HL-60 (cell line): ENCODE measurements around the gene POLN.

Experiments
- DNase-seq, 2 experiments: peaks; one replicate each; pipeline ENCODE4 v3.0.0-alpha.2; 2010 to 2020; ENCODE audit warnings: low read depth in 1 of 2, low spot score in 1 of 2
- H3K27ac ChIP-seq: fragments of 250-450 bp; sonication (Bioruptor Pico); replicated peaks from 2 replicates; pipeline ENCODE4 v1.5.1; 2020; ENCODE audit warnings: mild to moderate bottlenecking, moderate library complexity
- H3K27me3 ChIP-seq: fragments of 250-450 bp; sonication (Bioruptor Pico); 2 replicates; pipeline ENCODE4 v1.5.1; 2021; ENCODE audit warnings: mild to moderate bottlenecking, moderate library complexity; ENCODE audit not compliant: insufficient read depth, poor library complexity, severe bottlenecking
- H3K4me3 ChIP-seq: replicated peaks from 2 replicates; pipeline ENCODE4 v1.5.1; 2011; ENCODE audit warnings: mild to moderate bottlenecking, control low read depth, low read length; ENCODE audit not compliant: insufficient read depth
- CTCF ChIP-seq: IDR thresholded peaks from one replicate; pipeline ENCODE4 v1.5.1; 2011; ENCODE audit warnings: low read length, control low read depth, inconsistent platforms; ENCODE audit not compliant: insufficient read depth
- GABPA ChIP-seq: IDR thresholded peaks from 2 replicates; pipeline ENCODE4 v1.6.1; 2012; ENCODE audit warnings: low read depth
- POLR2AphosphoS5 ChIP-seq: IDR thresholded peaks from 2 replicates; pipeline ENCODE4 v1.6.1; 2012; ENCODE audit warnings: low read depth
- REST ChIP-seq: IDR thresholded peaks from 2 replicates; pipeline ENCODE4 v1.6.1; 2012; ENCODE audit warnings: low read depth; ENCODE audit not compliant: insufficient replicate concordance
- SPI1 ChIP-seq: IDR thresholded peaks from 2 replicates; pipeline ENCODE4 v1.6.1; 2012; ENCODE audit warnings: low read depth, mild to moderate bottlenecking, borderline replicate concordance

The POLN gene

GRCh38 chr4:2089222-2089621 lies 152.7 kb downstream of the POLN start:
- no peak for DNase-seq
- Histone ChIP-seq H3K4me3 (no peak overlapping the region), H3K27me3 (no peaks in the 10 kb centered on the region), H3K27ac (no peak overlapping the region)
- no peak for TF ChIP-seq GABPA
- TF ChIP-seq SPI1: no peak
- no peak for TF ChIP-seq CTCF
- no peak for TF ChIP-seq POLR2AphosphoS5
- TF ChIP-seq REST: no peak

GRCh38 chr4:2087170-2087569 lies 154.8 kb downstream of the POLN start:
- no peaks in the 10 kb centered on the region for H3K27me3 ChIP-seq
- no peak for DNase-seq
- H3K4me3 ChIP-seq: no peak overlapping the region

GRCh38 chr4:2085496-2085901 lies 156.4 kb downstream of the POLN start:
- no peak overlapping the region for H3K27ac ChIP-seq
- DNase-seq: no peak
- no peaks in the 10 kb centered on the region for H3K27me3 ChIP-seq
- no peak overlapping the region for H3K4me3 ChIP-seq
- TF ChIP-seq SPI1: no peak
- TF ChIP-seq REST: no peak
- TF ChIP-seq GABPA: no peak
- TF ChIP-seq POLR2AphosphoS5: no peak
- no peak for TF ChIP-seq CTCF

More at GRCh38 chr4:2087170-2087569, 154.8 kb downstream of the POLN start:
- H3K27ac ChIP-seq: no peak overlapping the region
- TF ChIP-seq CTCF (no peak), GABPA (no peak), SPI1 (no peak), POLR2AphosphoS5 (no peak), REST (no peak)
